Hepatocyte (in vitro differentiated cells): ENCODE measurements around the gene SPOCD1. TPM values are rescaled to one million over a fixed set of nuclear protein-coding genes. Genes with fewer than 3 reads are reported as not detected.

ENCODE experiments used
- DNase-seq: peaks from one replicate; pipeline ENCODE4 v3.0.0-alpha.2; 2016; ENCODE audit warnings: low spot score
- H2AFZ ChIP-seq: fragments of 200-600 bp; sonication (generic); 2 replicates; pipeline ENCODE4 v1.6.0; 2016; ENCODE audit warnings: antibody characterized with exemption, mild to moderate bottlenecking
- H3K27ac ChIP-seq: fragments of 200-600 bp; sonication (generic); 2 replicates; pipeline ENCODE4 v1.5.1; 2016; ENCODE audit warnings: mild to moderate bottlenecking
- H3K27me3 ChIP-seq: fragments of 200-600 bp; sonication (generic); 2 replicates; pipeline ENCODE4 v1.6.1; 2016
- H3K36me3 ChIP-seq: fragments of 200-600 bp; sonication (generic); replicated peaks from 2 replicates; pipeline ENCODE4 v1.5.1; 2016; ENCODE audit warnings: low read depth; ENCODE audit not compliant: insufficient read depth
- H3K4me1 ChIP-seq: fragments of 200-600 bp; sonication (generic); 2 replicates; pipeline ENCODE4 v1.5.1; 2016; ENCODE audit warnings: mild to moderate bottlenecking, moderate library complexity; ENCODE audit not compliant: insufficient read depth
- H3K4me2 ChIP-seq: fragments of 200-600 bp; sonication (generic); 2 replicates; pipeline ENCODE4 v1.6.0; 2016
- H3K4me3 ChIP-seq: fragments of 200-600 bp; sonication (generic); 2 replicates; pipeline ENCODE4 v1.5.1; 2016; ENCODE audit warnings: mild to moderate bottlenecking
- H3K79me2 ChIP-seq: fragments of 200-600 bp; sonication (generic); 2 replicates; pipeline ENCODE4 v1.6.0; 2017; ENCODE audit warnings: mild to moderate bottlenecking
- H3K9me2 ChIP-seq: fragments of 200-600 bp; sonication (generic); replicated peaks from 2 replicates; pipeline ENCODE4 v1.6.0; 2017; ENCODE audit warnings: mild to moderate bottlenecking; ENCODE audit not compliant: insufficient read depth
- H3K9me3 ChIP-seq: fragments of 200-600 bp; sonication (generic); 2 replicates; pipeline ENCODE4 v1.5.1; 2016; ENCODE audit warnings: low read depth, mild to moderate bottlenecking
- H4K20me1 ChIP-seq: fragments of 200-600 bp; sonication (generic); 2 replicates; pipeline ENCODE4 v1.6.0; 2016; ENCODE audit warnings: mild to moderate bottlenecking; ENCODE audit not compliant: insufficient read depth, poor library complexity, severe bottlenecking
- CTCF ChIP-seq: fragments of 200-600 bp; sonication (generic); IDR thresholded peaks from 2 replicates; pipeline ENCODE4 v1.5.1; 2016; ENCODE audit warnings: antibody characterized with exemption, mild to moderate bottlenecking; ENCODE audit not compliant: poor library complexity
- EZH2 ChIP-seq: fragments of 200-600 bp; sonication (generic); IDR thresholded peaks from 2 replicates; pipeline ENCODE4 v1.6.1; 2016; ENCODE audit warnings: antibody characterized with exemption, mild to moderate bottlenecking, borderline replicate concordance
- EZH2phosphoT487 ChIP-seq: fragments of 200-600 bp; sonication (generic); IDR thresholded peaks from one replicate; pipeline ENCODE4 v1.6.1; 2018; ENCODE audit warnings: antibody characterized with exemption, mild to moderate bottlenecking, low read depth, moderate library complexity; ENCODE audit not compliant: unreplicated experiment, severe bottlenecking
- WGBS: methylation state at CpG from one replicate; pipeline ENCODE4 v1.1.6; 2016; ENCODE audit warnings: low lambda C conversion rate; ENCODE audit errors: missing lambda C conversion rate; 5-methylcytosine and 5-hydroxymethylcytosine counted together
- polyA plus RNA-seq: library from polyadenylated mRNA; unstranded; fragments of >200 nt; fragmentation: Nextera tagmentation; extraction: Ambion mirVana; gene quantifications from 2 replicates; pipeline ENCODE4 v1.2.1, GENCODE V29; 2016
- total RNA-seq: library from RNA; depleted of rRNA; stranded (reverse); fragments of >200 nt; gene quantifications from 2 replicates; pipeline ENCODE4 v1.2.3, GENCODE V29; 2014

Gene SPOCD1
- total and polyA plus RNA-seq, 2 experiments from 2014 or later, result 1.4 to 2.8 TPM

GRCh38 chr1:31775210-31775999 lies 40.4 kb downstream of the SPOCD1 start:
- Histone ChIP-seq H3K9me2 (no peaks in the 10 kb centered on the region), H2AFZ (no peak overlapping the region), H3K9me3 (no peaks in the 10 kb centered on the region), H3K79me2 (no peaks in the 10 kb centered on the region), H3K27me3 (peaks cover 49% of the 10 kb centered on the region), H3K36me3 (no peaks in the 10 kb centered on the region), H3K4me3 (no peak overlapping the region), H3K4me2 (no peak overlapping the region), H3K4me1 (peaks cover 13% of the 10 kb centered on the region), H3K27ac (no peak overlapping the region), H4K20me1 (no peaks in the 10 kb centered on the region)
- DNase-seq, result no peak
- 76% methylated on average over 10 of the region's 10 CpGs for WGBS
- no peak for TF ChIP-seq CTCF
- TF ChIP-seq EZH2, result no peak
- TF ChIP-seq EZH2phosphoT487, result no peak

- TF ChIP-seq EZH2phosphoT487 (no peak), EZH2 (no peak), CTCF (no peak)
- WGBS, result 61% methylated on average over 3 of the region's 3 CpGs
- no peaks in the 10 kb centered on the region for H4K20me1 ChIP-seq
- no peaks in the 10 kb centered on the region for H3K79me2 ChIP-seq
- no peaks in the 10 kb centered on the region for H3K9me2 ChIP-seq
- peaks cover 49% of the 10 kb centered on the region for H3K27me3 ChIP-seq
- no peak for DNase-seq
- H3K9me3 ChIP-seq, result no peaks in the 10 kb centered on the region
- no peak overlapping the region for H3K4me3 ChIP-seq
- no peak overlapping the region for H3K27ac ChIP-seq
- H3K4me2 ChIP-seq, result no peak overlapping the region
- no peak overlapping the region for H2AFZ ChIP-seq
- peaks cover 19% of the 10 kb centered on the region for H3K4me1 ChIP-seq
- H3K36me3 ChIP-seq, result no peaks in the 10 kb centered on the region
Measured at GRCh38 chr1:31774495-31774894, 41.3 kb downstream of the SPOCD1 start.

- no peak for DNase-seq
- Histone ChIP-seq H3K27me3 (peaks cover 49% of the 10 kb centered on the region), H3K4me1 (peaks cover 25% of the 10 kb centered on the region), H3K9me3 (no peaks in the 10 kb centered on the region), H3K27ac (no peak overlapping the region), H3K4me3 (no peak overlapping the region), H4K20me1 (no peaks in the 10 kb centered on the region), H3K36me3 (no peaks in the 10 kb centered on the region), H3K4me2 (no peak overlapping the region), H2AFZ (no peak overlapping the region), H3K9me2 (no peaks in the 10 kb centered on the region), H3K79me2 (no peaks in the 10 kb centered on the region)
- WGBS, result 83% methylated on average over 5 of the region's 5 CpGs
- no peak for TF ChIP-seq EZH2phosphoT487
- TF ChIP-seq CTCF, result no peak
- no peak for TF ChIP-seq EZH2
Measured at GRCh38 chr1:31773861-31774260, 42.0 kb downstream of the SPOCD1 start.
